ENCODE results near the gene ENAH. TPM values are rescaled to one million over a fixed set of nuclear protein-coding genes. Genes with fewer than 3 reads are reported as not detected.

The ENAH gene
- total RNA-seq, 3 donors from 2014 or later = 0.90 to 1.3 (median 1.1) TPM

GRCh38 chr1:225451340-225451739 lies 201.6 kb downstream of the ENAH start:
- Mint-ChIP-seq H3K9me3 (no peaks in the 10 kb centered on the region), H3K36me3 (ENCODE audit: insufficient read depth) (no peaks in the 10 kb centered on the region), H3K4me3 (no peak overlapping the region), H3K27me3 (ENCODE audit: low read depth) (no peaks in the 10 kb centered on the region), H3K4me1 (ENCODE audit: low read depth) (peaks cover 44% of the 10 kb centered on the region)
- DNase-seq (no peak), ATAC-seq (no peak)

GRCh38 chr1:225450491-225451191 lies 202.3 kb downstream of the ENAH start:
- DNase-seq = no peak
- Mint-ChIP-seq H3K4me1 (ENCODE audit: low read depth) (peaks cover 51% of the 10 kb centered on the region), H3K36me3 (ENCODE audit: insufficient read depth) (no peaks in the 10 kb centered on the region), H3K27me3 (ENCODE audit: low read depth) (no peaks in the 10 kb centered on the region), H3K9me3 (no peaks in the 10 kb centered on the region), H3K4me3 (no peak overlapping the region)
- ATAC-seq = no peak

GRCh38 chr1:225449774-225450173 lies 203.1 kb downstream of the ENAH start:
- Mint-ChIP-seq H3K36me3 (ENCODE audit: insufficient read depth) (no peaks in the 10 kb centered on the region), H3K27me3 (ENCODE audit: low read depth) (no peaks in the 10 kb centered on the region), H3K4me3 (no peak overlapping the region), H3K9me3 (no peaks in the 10 kb centered on the region), H3K4me1 (ENCODE audit: low read depth) (peaks cover 56% of the 10 kb centered on the region)
- DNase-seq (no peak), ATAC-seq (no peak)

GRCh38 chr1:225449261-225449660 lies 203.7 kb downstream of the ENAH start:
- Mint-ChIP-seq H3K27me3 (ENCODE audit: low read depth) (no peaks in the 10 kb centered on the region), H3K4me1 (ENCODE audit: low read depth) (peaks cover 56% of the 10 kb centered on the region), H3K4me3 (no peak overlapping the region), H3K9me3 (no peaks in the 10 kb centered on the region), H3K36me3 (ENCODE audit: insufficient read depth) (no peaks in the 10 kb centered on the region)
- no peak for ATAC-seq
- no peak for DNase-seq

- Mint-ChIP-seq H3K4me1 (ENCODE audit: low read depth) (peaks cover 51% of the 10 kb centered on the region), H3K27me3 (ENCODE audit: low read depth) (no peaks in the 10 kb centered on the region), H3K4me3 (no peak overlapping the region), H3K9me3 (no peaks in the 10 kb centered on the region), H3K36me3 (ENCODE audit: insufficient read depth) (no peaks in the 10 kb centered on the region)
- ATAC-seq = no peak
- DNase-seq = no peak
These were observed 204.6 kb downstream of the ENAH start for GRCh38 chr1:225448146-225448805.

- no peak overlapping the region for H3K4me3 Mint-ChIP-seq
- ATAC-seq (no peak), DNase-seq (no peak)
- no peaks in the 10 kb centered on the region for H3K27me3 Mint-ChIP-seq (ENCODE audit: low read depth)
- no peaks in the 10 kb centered on the region for H3K9me3 Mint-ChIP-seq
- peaks cover 55% of the 10 kb centered on the region for H3K4me1 Mint-ChIP-seq (ENCODE audit: low read depth)
- H3K36me3 Mint-ChIP-seq (ENCODE audit: insufficient read depth) = no peaks in the 10 kb centered on the region
These were observed 205.3 kb downstream of the ENAH start for GRCh38 chr1:225447650-225448089.

GRCh38 chr1:225446981-225447615 lies 205.8 kb downstream of the ENAH start:
- Mint-ChIP-seq H3K4me3 (no peak overlapping the region), H3K36me3 (ENCODE audit: insufficient read depth) (no peaks in the 10 kb centered on the region), H3K27me3 (ENCODE audit: low read depth) (no peaks in the 10 kb centered on the region), H3K4me1 (ENCODE audit: low read depth) (peaks cover 58% of the 10 kb centered on the region), H3K9me3 (no peaks in the 10 kb centered on the region)
- no peak for DNase-seq
- no peak for ATAC-seq

GRCh38 chr1:225446595-225446960 lies 206.3 kb downstream of the ENAH start:
- H3K36me3 Mint-ChIP-seq (ENCODE audit: insufficient read depth) = no peaks in the 10 kb centered on the region
- no peaks in the 10 kb centered on the region for H3K9me3 Mint-ChIP-seq
- peaks cover 64% of the 10 kb centered on the region for H3K4me1 Mint-ChIP-seq (ENCODE audit: low read depth)
- ATAC-seq (no peak), DNase-seq (no peak)
- H3K27me3 Mint-ChIP-seq (ENCODE audit: low read depth) = no peaks in the 10 kb centered on the region
- H3K4me3 Mint-ChIP-seq = no peak overlapping the region

- DNase-seq (no peak), ATAC-seq (no peak)
- H3K4me3 Mint-ChIP-seq = peak overlapping the region; percentile 16
These were observed 207.0 kb downstream of the ENAH start for GRCh38 chr1:225445639-225446594.

GRCh38 chr1:225442123-225442505 lies 210.8 kb downstream of the ENAH start:
- no peaks in the 10 kb centered on the region for H3K36me3 Mint-ChIP-seq (ENCODE audit: insufficient read depth)
- H3K4me1 Mint-ChIP-seq (ENCODE audit: low read depth) = peaks cover 51% of the 10 kb centered on the region
- no peak overlapping the region for H3K4me3 Mint-ChIP-seq
- H3K27me3 Mint-ChIP-seq (ENCODE audit: low read depth) = no peaks in the 10 kb centered on the region
- no peak for ATAC-seq
- no peaks in the 10 kb centered on the region for H3K9me3 Mint-ChIP-seq
- DNase-seq = no peak

More at GRCh38 chr1:225445639-225446594, 207.0 kb downstream of the ENAH start:
- Mint-ChIP-seq H3K4me1 (ENCODE audit: low read depth) (peaks cover 66% of the 10 kb centered on the region), H3K36me3 (ENCODE audit: insufficient read depth) (no peaks in the 10 kb centered on the region), H3K9me3 (no peaks in the 10 kb centered on the region), H3K27me3 (ENCODE audit: low read depth) (no peaks in the 10 kb centered on the region)

- H3K4me3 Mint-ChIP-seq = no peak overlapping the region
- H3K27me3 Mint-ChIP-seq (ENCODE audit: low read depth) = no peaks in the 10 kb centered on the region
- H3K36me3 Mint-ChIP-seq (ENCODE audit: insufficient read depth) = no peaks in the 10 kb centered on the region
- DNase-seq (no peak), ATAC-seq (no peak)
- H3K4me1 Mint-ChIP-seq (ENCODE audit: low read depth) = peaks cover 49% of the 10 kb centered on the region
- no peaks in the 10 kb centered on the region for H3K9me3 Mint-ChIP-seq
These were observed 211.4 kb downstream of the ENAH start for GRCh38 chr1:225441314-225442122.

GRCh38 chr1:225440380-225441221 lies 212.3 kb downstream of the ENAH start:
- H3K4me3 Mint-ChIP-seq = no peak overlapping the region
- DNase-seq = no peak
- no peaks in the 10 kb centered on the region for H3K36me3 Mint-ChIP-seq (ENCODE audit: insufficient read depth)
- H3K27me3 Mint-ChIP-seq (ENCODE audit: low read depth) = no peaks in the 10 kb centered on the region
- H3K4me1 Mint-ChIP-seq (ENCODE audit: low read depth) = peaks cover 42% of the 10 kb centered on the region
- no peak for ATAC-seq
- no peaks in the 10 kb centered on the region for H3K9me3 Mint-ChIP-seq
